HFFc6 (cell line): ENCODE measurements around the gene ATXN7L1. TPM values are rescaled to one million over a fixed set of nuclear protein-coding genes. Genes with fewer than 3 reads are reported as not detected.

Source experiments
- DNase-seq: peaks from one replicate; pipeline ENCODE4 v3.0.0-alpha.2; 2018
- H3K27ac Mint-ChIP-seq: 2 replicates; pipeline ENCODE4 v1.8.0; 2020; ENCODE audit warnings: mild to moderate bottlenecking, mixed read lengths
- H3K27me3 Mint-ChIP-seq: 2 replicates; pipeline ENCODE4 v1.8.0; 2021; ENCODE audit warnings: mild to moderate bottlenecking, moderate library complexity, mixed read lengths; ENCODE audit not compliant: insufficient read depth
- H3K36me3 Mint-ChIP-seq: 2 replicates; pipeline ENCODE4 v1.8.0; 2021; ENCODE audit warnings: low read depth, mixed read lengths
- H3K4me1 Mint-ChIP-seq: 2 replicates; pipeline ENCODE4 v1.8.0; 2020; ENCODE audit warnings: low read depth, mixed read lengths
- H3K4me3 Mint-ChIP-seq: 2 replicates; pipeline ENCODE4 v1.8.0; 2020; ENCODE audit warnings: mild to moderate bottlenecking, moderate library complexity, mixed read lengths
- H3K9me3 Mint-ChIP-seq: 2 replicates; pipeline ENCODE4 v1.8.0; 2020; ENCODE audit warnings: mild to moderate bottlenecking, mixed read lengths
- total RNA-seq, 6 experiments: library from RNA; stranded (reverse); fragmentation: NEBNext Ultra II Directional; extraction: Animal tissue kit (Norgen Biotek cat#: 25700); gene quantifications; 2 replicates in 1 of 6; 3 replicates in 5 of 6; pipeline ENCODE4 v1.2.3, GENCODE V29; 2021
- TF ChIP-seq, protein P1 (sequence below): fragments of 200-600 bp; sonication (generic); IDR thresholded peaks from 2 replicates; pipeline ENCODE4 v1.5.0; 2021; ENCODE audit warnings: antibody characterized with exemption, mild to moderate bottlenecking

The ATXN7L1 gene
- total RNA-seq, 6 experiments from 2014 or later, result 8.4 to 11.4 (median 9.8) TPM

DNA sequence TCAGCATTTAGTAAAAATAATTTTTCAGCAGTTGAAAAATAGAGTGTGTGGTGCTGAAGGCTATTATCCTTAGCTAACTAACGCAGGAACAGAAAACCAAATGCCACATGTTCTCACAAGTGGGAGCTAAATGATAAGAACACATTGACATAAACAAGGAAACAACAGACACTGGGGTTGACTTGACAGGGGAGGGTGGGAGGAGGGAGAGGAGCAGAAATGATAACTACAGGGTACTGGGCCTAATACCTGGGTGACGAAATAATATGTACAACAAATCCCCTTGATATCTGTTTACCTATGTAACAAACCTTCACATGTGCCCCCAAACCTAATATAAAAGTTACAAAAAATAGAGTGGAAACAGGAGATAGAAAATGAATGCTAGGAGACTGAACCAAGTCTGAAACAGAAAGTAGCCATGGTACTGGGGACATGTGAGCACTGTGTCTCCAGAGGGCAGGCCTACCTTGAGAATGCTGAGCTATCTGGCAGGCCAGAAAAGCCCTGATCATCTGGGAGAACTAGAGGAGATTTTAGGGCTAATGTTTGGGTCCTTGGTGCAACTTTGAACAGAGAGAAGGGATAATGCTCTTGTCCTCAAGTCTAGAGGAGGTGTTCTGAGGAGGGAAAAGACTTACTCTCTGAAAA, 290.4 kb downstream of the ATXN7L1 start:
- DNase-seq, result no peak
- Mint-ChIP-seq H3K27me3 (peaks cover 3% of the 10 kb centered on the region; the same call in 1 of the 2 replicates), H3K27ac (no peak overlapping the region), H3K36me3 (peaks cover 16% of the 10 kb centered on the region), H3K4me3 (no peak overlapping the region), H3K9me3 (peaks cover 12% of the 10 kb centered on the region), H3K4me1 (peaks cover 11% of the 10 kb centered on the region)
- TF ChIP-seq, protein P1, sequence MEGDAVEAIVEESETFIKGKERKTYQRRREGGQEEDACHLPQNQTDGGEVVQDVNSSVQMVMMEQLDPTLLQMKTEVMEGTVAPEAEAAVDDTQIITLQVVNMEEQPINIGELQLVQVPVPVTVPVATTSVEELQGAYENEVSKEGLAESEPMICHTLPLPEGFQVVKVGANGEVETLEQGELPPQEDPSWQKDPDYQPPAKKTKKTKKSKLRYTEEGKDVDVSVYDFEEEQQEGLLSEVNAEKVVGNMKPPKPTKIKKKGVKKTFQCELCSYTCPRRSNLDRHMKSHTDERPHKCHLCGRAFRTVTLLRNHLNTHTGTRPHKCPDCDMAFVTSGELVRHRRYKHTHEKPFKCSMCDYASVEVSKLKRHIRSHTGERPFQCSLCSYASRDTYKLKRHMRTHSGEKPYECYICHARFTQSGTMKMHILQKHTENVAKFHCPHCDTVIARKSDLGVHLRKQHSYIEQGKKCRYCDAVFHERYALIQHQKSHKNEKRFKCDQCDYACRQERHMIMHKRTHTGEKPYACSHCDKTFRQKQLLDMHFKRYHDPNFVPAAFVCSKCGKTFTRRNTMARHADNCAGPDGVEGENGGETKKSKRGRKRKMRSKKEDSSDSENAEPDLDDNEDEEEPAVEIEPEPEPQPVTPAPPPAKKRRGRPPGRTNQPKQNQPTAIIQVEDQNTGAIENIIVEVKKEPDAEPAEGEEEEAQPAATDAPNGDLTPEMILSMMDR, result no peak

DNA sequence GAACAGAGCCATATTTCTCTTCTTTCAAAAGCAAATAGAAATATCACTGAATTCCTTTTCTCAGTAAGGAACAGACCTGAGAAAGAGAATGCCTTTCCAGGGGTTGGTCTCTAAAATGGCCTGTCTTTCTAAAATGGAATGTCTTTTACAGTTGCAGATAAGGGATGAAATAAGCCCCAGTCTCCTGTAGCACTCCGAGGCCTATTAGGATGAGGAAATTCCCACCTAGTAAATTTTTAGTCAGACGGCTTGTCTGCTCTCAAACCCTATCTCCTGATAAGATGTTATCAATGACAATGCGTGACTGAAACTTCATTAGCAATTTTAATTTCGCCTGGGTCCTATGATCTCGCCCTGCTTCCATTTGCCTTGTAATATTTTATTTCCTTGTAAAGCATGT, 292.2 kb downstream of the ATXN7L1 start:
- no peak for DNase-seq
- Mint-ChIP-seq H3K4me1 (peaks cover 6% of the 10 kb centered on the region), H3K27me3 (peaks cover 3% of the 10 kb centered on the region; the same call in 1 of the 2 replicates), H3K36me3 (peaks cover 16% of the 10 kb centered on the region), H3K4me3 (no peak overlapping the region), H3K27ac (no peak overlapping the region), H3K9me3 (peaks cover 12% of the 10 kb centered on the region)
- TF ChIP-seq, protein P1, result no peak

DNA sequence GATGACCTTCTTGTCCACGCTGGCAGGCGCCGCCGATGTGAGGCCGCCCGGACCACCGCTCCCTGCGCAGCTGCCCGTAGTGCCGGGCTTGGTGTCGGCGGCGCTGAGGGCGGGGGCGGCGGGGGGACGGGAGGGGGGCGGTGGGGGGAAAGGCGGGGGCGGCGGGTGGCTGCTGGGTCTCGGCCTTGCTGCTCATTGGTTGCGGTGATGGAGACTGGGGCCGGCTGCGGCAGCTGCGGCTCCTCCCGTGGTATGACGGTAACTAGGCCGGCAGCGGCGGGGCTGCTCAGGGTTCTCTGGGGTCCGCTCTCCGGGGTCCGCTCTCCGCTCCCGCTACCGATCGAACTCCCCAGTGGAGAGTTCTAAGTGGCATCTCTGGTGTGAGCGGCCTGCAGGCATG, 293.3 kb downstream of the ATXN7L1 start:
- Mint-ChIP-seq H3K27me3 (peaks cover 3% of the 10 kb centered on the region; the same call in 1 of the 2 replicates), H3K36me3 (peaks cover 16% of the 10 kb centered on the region), H3K4me3 (no peak overlapping the region), H3K4me1 (peaks cover 9% of the 10 kb centered on the region), H3K27ac (no peak overlapping the region), H3K9me3 (peaks cover 12% of the 10 kb centered on the region)
- DNase-seq, result no peak
- TF ChIP-seq, protein P1, result no peak

DNA sequence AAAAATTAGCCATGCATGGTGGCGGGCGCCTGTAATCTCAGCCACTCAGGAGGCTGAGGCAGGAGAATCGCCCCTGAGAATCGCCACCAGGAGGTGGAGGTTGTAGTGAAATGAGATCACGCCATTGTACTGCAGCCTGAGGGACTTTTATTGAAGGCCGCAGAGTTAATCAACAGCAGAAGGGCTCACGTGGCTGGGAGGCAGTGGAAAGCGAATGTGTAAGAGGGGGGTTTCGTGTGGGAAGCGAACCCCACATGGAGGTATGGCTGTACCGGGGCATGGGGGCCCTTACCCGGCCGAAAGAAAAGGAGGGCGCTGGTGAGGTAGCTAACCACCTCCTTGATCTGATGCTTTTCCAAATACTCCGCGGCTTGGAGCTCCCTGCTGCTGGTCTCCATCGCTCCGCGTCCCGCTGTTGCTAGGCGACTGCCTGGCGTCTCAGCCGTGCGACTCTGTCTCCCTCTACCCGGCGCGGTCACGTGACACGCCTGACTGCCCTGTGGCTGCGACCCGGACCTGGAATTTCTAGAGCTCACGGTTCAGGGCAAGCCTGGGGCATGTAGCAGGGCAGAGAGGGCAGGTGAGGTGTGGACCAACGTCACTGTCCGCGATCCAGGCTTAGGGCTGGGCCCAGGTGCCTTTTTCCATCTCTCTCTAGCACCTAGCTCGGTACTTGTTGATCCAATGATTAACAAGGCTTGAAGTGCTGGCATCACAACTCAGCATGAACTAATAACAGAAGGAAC, 295.2 kb downstream of the ATXN7L1 start, which contains the start of gene EFCAB10:
Gene EFCAB10 (minus strand): TSS at position 428 of the 746 bp plus-strand sequence. CDS start 30 bp downstream, at position 398.
- Mint-ChIP-seq H3K36me3 (peaks cover 16% of the 10 kb centered on the region), H3K4me1 (peaks cover 12% of the 10 kb centered on the region), H3K27me3 (peaks cover 3% of the 10 kb centered on the region; the same call in 1 of the 2 replicates), H3K4me3 (peak within 1 kb of the TSS; percentile 78), H3K27ac (peak within 1 kb of the TSS; percentile 33; the same call in 1 of the 2 replicates), H3K9me3 (peaks cover 12% of the 10 kb centered on the region)
- TF ChIP-seq, protein P1, result no peak; the same call in 1 of the 2 replicates
- DNase-seq, result peak; percentile 54

DNA sequence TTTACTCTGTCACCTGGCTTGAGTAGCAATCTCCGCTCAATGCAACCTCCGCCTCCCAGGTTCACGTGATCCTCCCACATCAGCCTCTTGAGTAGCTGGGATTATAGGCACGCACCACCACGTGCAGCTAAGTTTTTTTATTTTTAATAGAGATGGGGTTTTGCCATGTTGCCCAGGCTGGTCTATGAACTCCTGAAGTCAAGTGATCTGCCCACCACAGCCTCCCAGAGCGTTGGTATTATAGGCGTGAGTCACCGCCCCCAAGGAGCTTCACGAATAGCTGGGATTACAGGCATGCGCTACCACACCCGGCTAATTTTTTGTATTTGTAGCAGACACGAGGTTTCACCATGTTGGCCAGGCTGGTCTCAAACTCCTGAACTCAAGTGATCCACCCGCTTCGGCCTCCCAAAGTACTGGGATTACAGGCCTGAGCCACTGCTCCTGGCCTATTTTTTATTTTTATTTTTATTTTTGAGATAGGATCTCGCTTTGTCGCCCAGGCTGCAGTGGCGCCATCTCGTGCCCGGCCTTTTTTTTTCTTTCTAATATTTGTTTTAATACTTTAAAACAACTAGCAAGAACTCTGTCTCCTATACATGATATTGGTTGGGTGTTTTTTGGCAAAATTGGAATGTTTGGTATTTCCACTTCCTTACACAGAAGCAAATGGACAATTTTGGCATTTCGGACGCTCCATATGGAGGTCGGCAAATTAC, 296.2 kb downstream of the ATXN7L1 start:
- H3K4me1 Mint-ChIP-seq, result peaks cover 12% of the 10 kb centered on the region

More for the DNA sequence above, 296.2 kb downstream of the ATXN7L1 start:
- H3K27ac Mint-ChIP-seq, result no peak overlapping the region
- DNase-seq, result no peak
- peaks cover 12% of the 10 kb centered on the region for H3K9me3 Mint-ChIP-seq
- peaks cover 16% of the 10 kb centered on the region for H3K36me3 Mint-ChIP-seq
- H3K4me3 Mint-ChIP-seq, result no peak overlapping the region
- TF ChIP-seq, protein P1, result no peak
- peaks cover 3% of the 10 kb centered on the region; the same call in 1 of the 2 replicates for H3K27me3 Mint-ChIP-seq
